IPS-15b (cell line): Measurements from ENCODE around the gene FOXC2.

Experiments
- H3K27me3 ChIP-seq: one replicate; pipeline ENCODE4 v1.6.1; 2013; ENCODE audit warnings: low read length; ENCODE audit not compliant: control insufficient read depth, insufficient read depth
- H3K36me3 ChIP-seq: one replicate; pipeline ENCODE4 v1.6.1; 2013; ENCODE audit warnings: low read length; ENCODE audit not compliant: control insufficient read depth, insufficient read depth
- H3K4me1 ChIP-seq: one replicate; pipeline ENCODE4 v1.6.1; 2013; ENCODE audit warnings: mild to moderate bottlenecking, low read length; ENCODE audit not compliant: control insufficient read depth, insufficient read depth
- H3K4me3 ChIP-seq: one replicate; pipeline ENCODE4 v1.5.1; 2013; ENCODE audit warnings: low read depth, low read length
- H3K9ac ChIP-seq: one replicate; pipeline ENCODE4 v1.6.1; 2013; ENCODE audit warnings: low read depth, mild to moderate bottlenecking, low read length
- H3K9me3 ChIP-seq: one replicate; pipeline ENCODE4 v1.6.1; 2013; ENCODE audit warnings: mild to moderate bottlenecking, low read length; ENCODE audit not compliant: control insufficient read depth, insufficient read depth

FOXC2 gene

DNA sequence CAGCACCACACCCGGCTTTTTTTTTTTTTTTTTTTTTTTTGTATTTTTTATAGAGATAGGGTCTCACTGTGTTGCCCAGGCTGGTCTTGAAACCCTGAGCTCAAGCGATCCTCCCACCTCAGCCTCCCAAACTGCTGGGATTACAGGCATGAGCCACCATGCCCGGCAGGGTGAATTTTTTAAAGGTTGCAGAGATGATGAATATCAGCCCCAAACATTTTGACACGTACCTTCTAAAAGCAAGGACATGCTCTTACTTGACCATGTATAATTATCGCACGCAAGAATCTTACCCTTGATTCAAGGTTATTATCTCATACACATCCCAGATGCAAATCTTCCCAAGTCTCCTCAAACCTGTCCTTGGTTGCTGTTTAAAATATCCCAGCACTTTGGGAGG is 4.3 kb upstream of the FOXC2 start:
- H3K27me3 ChIP-seq, result peaks cover 38% of the 10 kb centered on the region

GRCh38 chr16:86563469-86564345 is 2.9 kb upstream of the FOXC2 start:
- no peak overlapping the region for H3K9ac ChIP-seq
- no peaks in the 10 kb centered on the region for H3K36me3 ChIP-seq
- peaks cover 2% of the 10 kb centered on the region for H3K4me1 ChIP-seq
- H3K27me3 ChIP-seq, result peaks cover 49% of the 10 kb centered on the region
- no peaks in the 10 kb centered on the region for H3K9me3 ChIP-seq
- H3K4me3 ChIP-seq, result peak overlapping the region; percentile 51

More for the DNA sequence above, 4.3 kb upstream of the FOXC2 start:
- Histone ChIP-seq H3K4me1 (peaks cover 2% of the 10 kb centered on the region), H3K9ac (no peak overlapping the region), H3K4me3 (no peak overlapping the region), H3K36me3 (no peaks in the 10 kb centered on the region), H3K9me3 (no peaks in the 10 kb centered on the region)

- Histone ChIP-seq H3K27me3 (peaks cover 64% of the 10 kb centered on the region), H3K9me3 (no peaks in the 10 kb centered on the region), H3K36me3 (no peaks in the 10 kb centered on the region), H3K4me3 (peak overlapping the region; percentile 2), H3K4me1 (peaks cover 2% of the 10 kb centered on the region), H3K9ac (no peak overlapping the region)
These were observed 1.4 kb upstream of the FOXC2 start for GRCh38 chr16:86565181-86565631.

DNA sequence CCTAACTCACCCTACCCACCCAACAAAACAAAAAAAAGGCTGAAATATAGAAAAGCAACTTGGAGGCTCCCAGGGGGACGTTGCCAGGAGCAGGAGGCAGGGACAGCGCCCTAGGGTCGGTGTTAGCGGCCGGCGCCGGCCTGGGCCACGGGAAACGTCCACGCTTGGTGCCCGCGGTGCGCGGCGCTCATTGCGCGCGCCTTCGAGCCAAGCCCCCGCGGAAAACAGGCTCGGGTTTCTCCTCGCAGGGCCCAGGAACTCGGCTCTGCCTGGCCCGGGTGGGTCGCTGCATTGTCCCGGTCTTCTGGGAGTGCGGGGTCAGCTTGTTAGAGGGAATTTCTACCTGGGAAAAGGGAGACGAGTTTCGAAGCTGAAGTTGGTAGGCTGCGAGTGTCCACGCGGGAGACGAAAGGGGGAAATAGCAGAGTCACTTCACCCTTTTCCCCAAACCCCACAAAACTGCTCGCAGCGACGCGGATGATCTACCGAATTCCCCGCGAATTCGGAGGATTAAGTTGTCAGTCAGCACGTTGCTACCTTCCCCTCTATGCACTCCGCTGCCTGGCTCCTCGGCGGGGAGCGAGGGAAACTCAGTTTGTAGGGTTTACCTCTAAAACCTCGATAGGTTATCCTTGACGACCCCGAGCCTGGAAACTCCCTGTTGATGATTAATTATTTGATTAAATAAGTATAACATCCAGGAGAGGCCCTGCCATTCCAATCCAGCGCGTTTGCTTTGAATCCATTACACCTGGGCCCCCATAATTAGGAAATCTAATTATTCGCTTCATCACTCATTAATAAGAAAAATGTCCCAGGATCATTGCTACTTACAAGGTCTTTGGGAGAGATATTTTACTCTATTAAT is 751 bp upstream of the FOXC2 start:
- peaks cover 71% of the 10 kb centered on the region for H3K27me3 ChIP-seq
- H3K9me3 ChIP-seq, result no peaks in the 10 kb centered on the region
- no peaks in the 10 kb centered on the region for H3K36me3 ChIP-seq
- peak overlapping the region; percentile 19 for H3K4me3 ChIP-seq
- H3K9ac ChIP-seq, result no peak overlapping the region
- H3K4me1 ChIP-seq, result peaks cover 2% of the 10 kb centered on the region

- Histone ChIP-seq H3K9ac (no peak overlapping the region), H3K9me3 (no peaks in the 10 kb centered on the region), H3K4me3 (peak overlapping the region; percentile 41), H3K36me3 (no peaks in the 10 kb centered on the region), H3K27me3 (peaks cover 84% of the 10 kb centered on the region), H3K4me1 (peaks cover 6% of the 10 kb centered on the region)
These were observed 504 bp downstream of the FOXC2 start for GRCh38 chr16:86566966-86567700.

DNA sequence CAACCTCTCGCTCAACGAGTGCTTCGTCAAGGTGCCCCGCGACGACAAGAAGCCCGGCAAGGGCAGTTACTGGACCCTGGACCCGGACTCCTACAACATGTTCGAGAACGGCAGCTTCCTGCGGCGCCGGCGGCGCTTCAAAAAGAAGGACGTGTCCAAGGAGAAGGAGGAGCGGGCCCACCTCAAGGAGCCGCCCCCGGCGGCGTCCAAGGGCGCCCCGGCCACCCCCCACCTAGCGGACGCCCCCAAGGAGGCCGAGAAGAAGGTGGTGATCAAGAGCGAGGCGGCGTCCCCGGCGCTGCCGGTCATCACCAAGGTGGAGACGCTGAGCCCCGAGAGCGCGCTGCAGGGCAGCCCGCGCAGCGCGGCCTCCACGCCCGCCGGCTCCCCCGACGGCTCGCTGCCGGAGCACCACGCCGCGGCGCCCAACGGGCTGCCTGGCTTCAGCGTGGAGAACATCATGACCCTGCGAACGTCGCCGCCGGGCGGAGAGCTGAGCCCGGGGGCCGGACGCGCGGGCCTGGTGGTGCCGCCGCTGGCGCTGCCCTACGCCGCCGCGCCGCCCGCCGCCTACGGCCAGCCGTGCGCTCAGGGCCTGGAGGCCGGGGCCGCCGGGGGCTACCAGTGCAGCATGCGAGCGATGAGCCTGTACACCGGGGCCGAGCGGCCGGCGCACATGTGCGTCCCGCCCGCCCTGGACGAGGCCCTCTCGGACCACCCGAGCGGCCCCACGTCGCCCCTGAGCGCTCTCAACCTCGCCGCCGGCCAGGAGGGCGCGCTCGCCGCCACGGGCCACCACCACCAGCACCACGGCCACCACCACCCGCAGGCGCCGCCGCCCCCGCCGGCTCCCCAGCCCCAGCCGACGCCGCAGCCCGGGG is 1.3 kb downstream of the FOXC2 start:
- Histone ChIP-seq H3K36me3 (no peaks in the 10 kb centered on the region), H3K9me3 (no peaks in the 10 kb centered on the region), H3K4me1 (peaks cover 6% of the 10 kb centered on the region), H3K4me3 (peak overlapping the region; percentile 41), H3K27me3 (peaks cover 89% of the 10 kb centered on the region), H3K9ac (no peak overlapping the region)

GRCh38 chr16:86568677-86569623 is 2.3 kb downstream of the FOXC2 start:
- peak overlapping the region; percentile 35 for H3K4me3 ChIP-seq
- peaks cover 91% of the 10 kb centered on the region for H3K27me3 ChIP-seq

DNA sequence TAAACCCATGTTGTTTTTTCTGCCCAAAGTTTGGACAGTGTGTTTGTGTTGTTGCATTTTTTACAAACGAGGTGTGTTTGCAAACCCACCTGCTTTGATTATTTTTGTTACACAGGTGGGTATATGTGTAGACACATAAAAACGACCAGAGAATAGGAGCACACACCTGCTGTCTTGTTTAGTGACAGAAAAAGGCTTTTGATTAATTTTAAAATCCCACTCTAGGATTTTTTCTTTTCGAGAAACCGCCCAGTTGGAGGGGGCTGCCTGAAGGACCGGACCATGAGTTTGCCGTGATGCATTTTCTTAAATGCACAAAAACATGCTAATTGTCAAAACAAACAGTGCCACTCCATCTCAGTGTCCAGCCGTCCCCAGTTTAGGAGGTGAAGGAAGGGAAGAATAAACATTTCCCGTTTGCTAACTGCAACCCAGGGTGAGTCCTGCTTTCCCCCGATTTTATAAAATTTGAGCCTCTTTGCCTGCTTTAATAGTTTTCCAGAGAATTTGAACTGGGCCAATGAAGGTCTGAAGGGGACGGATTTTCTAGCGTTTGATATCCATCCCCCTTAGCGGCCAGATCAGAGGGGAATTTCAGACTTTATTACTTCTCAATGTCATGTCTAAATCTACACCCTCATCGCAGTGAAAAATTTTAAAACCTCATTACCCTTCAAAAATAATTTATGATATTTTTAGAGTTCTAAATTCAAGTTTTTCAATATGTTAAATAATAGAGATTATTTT is 3.2 kb downstream of the FOXC2 start:
- H3K4me1 ChIP-seq, result peaks cover 9% of the 10 kb centered on the region
- H3K27me3 ChIP-seq, result peaks cover 91% of the 10 kb centered on the region
- H3K4me3 ChIP-seq, result no peak overlapping the region

More at GRCh38 chr16:86568677-86569623, 2.3 kb downstream of the FOXC2 start:
- no peak overlapping the region for H3K9ac ChIP-seq
- H3K36me3 ChIP-seq, result no peaks in the 10 kb centered on the region
- H3K9me3 ChIP-seq, result no peaks in the 10 kb centered on the region
- H3K4me1 ChIP-seq, result peaks cover 9% of the 10 kb centered on the region

DNA sequence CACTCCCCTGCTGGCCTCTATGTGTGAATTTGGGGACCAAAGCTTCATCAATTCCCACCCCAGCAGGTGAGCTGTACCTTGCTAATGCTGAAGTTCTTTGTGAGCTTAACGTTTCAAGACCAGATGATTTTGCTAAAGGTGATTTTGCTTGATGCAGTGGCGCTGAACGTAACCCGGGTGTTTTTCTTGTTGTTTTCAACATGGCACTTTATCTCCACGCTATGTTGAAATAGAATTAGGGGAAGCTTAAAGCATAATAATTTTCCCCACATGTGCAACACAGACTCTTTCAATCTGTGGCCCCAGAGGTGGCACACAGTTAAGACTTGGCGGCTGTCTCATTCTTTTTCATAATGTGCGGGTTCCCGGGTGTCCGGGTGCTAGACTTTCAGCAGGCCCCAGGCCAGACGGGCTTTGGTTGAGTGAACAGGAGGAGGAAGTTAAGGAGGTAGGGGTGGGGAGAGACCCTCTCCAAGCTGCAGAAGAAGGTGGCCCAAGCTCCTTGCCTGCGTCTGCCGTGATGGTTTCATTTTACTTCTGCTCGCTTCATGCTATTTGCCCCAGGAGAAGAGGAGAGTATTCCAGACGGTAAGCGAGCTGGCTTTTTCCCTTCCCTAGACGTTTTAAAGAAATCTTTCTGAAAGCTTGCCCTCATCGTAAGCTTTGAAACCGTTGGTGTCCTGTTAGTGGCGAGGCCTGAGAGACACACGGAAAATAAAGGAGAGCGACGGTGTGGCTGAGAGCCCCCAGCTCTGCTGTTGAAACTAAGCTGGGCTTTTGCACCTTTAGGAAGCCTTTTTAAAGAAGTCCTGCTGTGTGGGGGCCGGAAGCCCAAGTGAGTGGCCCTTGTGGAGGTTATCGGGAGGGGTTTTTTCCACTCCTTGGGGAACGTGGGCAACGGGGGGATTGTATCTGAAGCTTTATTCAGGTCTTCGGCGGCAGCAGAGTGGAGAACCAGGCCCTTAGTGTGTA is 4.2 kb downstream of the FOXC2 start:
- no peaks in the 10 kb centered on the region for H3K36me3 ChIP-seq
- H3K9ac ChIP-seq, result no peak overlapping the region
- H3K9me3 ChIP-seq, result no peaks in the 10 kb centered on the region
- peak overlapping the region; percentile 32 for H3K4me3 ChIP-seq
- peaks cover 7% of the 10 kb centered on the region for H3K4me1 ChIP-seq
- H3K27me3 ChIP-seq, result peaks cover 89% of the 10 kb centered on the region

More for the DNA sequence above, 3.2 kb downstream of the FOXC2 start:
- no peak overlapping the region for H3K9ac ChIP-seq
- H3K9me3 ChIP-seq, result no peaks in the 10 kb centered on the region
- no peaks in the 10 kb centered on the region for H3K36me3 ChIP-seq
